WTC11 (cell line): ENCODE measurements around the gene SLC7A8.

ENCODE experiments used
- CREB1 ChIP-seq: sonication (generic); formaldehyde crosslinking; IDR thresholded peaks from 2 replicates; pipeline ENCODE4 v1.8.0; 2023; ENCODE audit warnings: mild to moderate bottlenecking, missing genetic modification reagents
- CTCF ChIP-seq: fragments of 200-600 bp; IDR thresholded peaks from 2 replicates; pipeline ENCODE4 v1.8.0; 2022; ENCODE audit warnings: antibody characterized with exemption
- E2F1 ChIP-seq: sonication (generic); formaldehyde crosslinking; IDR thresholded peaks from 2 replicates; pipeline ENCODE4 v1.8.0; 2022; ENCODE audit warnings: mild to moderate bottlenecking, missing genetic modification reagents
- E2F4 ChIP-seq: sonication (generic); formaldehyde crosslinking; IDR thresholded peaks from 2 replicates; pipeline ENCODE4 v1.8.1; 2022; ENCODE audit warnings: low read depth, mild to moderate bottlenecking, moderate library complexity, missing genetic modification reagents, borderline replicate concordance
- EMX1 ChIP-seq: fragments of 250-450 bp; sonication (Bioruptor Pico); IDR thresholded peaks from 2 replicates; pipeline ENCODE4 v1.8.0; 2021; ENCODE audit warnings: mild to moderate bottlenecking
- MAX ChIP-seq: sonication (generic); formaldehyde crosslinking; IDR thresholded peaks from 2 replicates; pipeline ENCODE4 v1.8.0; 2022; ENCODE audit warnings: mild to moderate bottlenecking, missing genetic modification reagents
- MXD4 ChIP-seq: fragments of 250-450 bp; sonication (Bioruptor Pico); IDR thresholded peaks from 2 replicates; pipeline ENCODE4 v1.8.0; 2021; ENCODE audit warnings: mild to moderate bottlenecking, moderate library complexity, borderline replicate concordance
- NR3C1 ChIP-seq: sonication (generic); formaldehyde crosslinking; conservative IDR thresholded peaks from 2 replicates; pipeline ENCODE4 v1.8.1; 2023; ENCODE audit warnings: low read depth, mild to moderate bottlenecking, missing genetic modification reagents
- PRDM15 ChIP-seq: sonication (generic); formaldehyde crosslinking; IDR thresholded peaks from 2 replicates; pipeline ENCODE4 v1.8.0; 2022; ENCODE audit warnings: missing genetic modification reagents
- PRRX2 ChIP-seq: fragments of 250-450 bp; sonication (Bioruptor Pico); IDR thresholded peaks from 2 replicates; pipeline ENCODE4 v1.8.0; 2021; ENCODE audit warnings: mild to moderate bottlenecking
- SMAD3 ChIP-seq: sonication (generic); formaldehyde crosslinking; IDR thresholded peaks from 2 replicates; pipeline ENCODE4 v1.8.0; 2022; ENCODE audit warnings: missing genetic modification reagents, mild to moderate bottlenecking, borderline replicate concordance

GRCh38 chr14:23130871-23131270 is 52.6 kb downstream of the SLC7A8 start:
- TF ChIP-seq CTCF (no peak), SMAD3 (CRISPR knock-in tag) (no peak), PRDM15 (CRISPR knock-in tag) (no peak), CREB1 (CRISPR knock-in tag) (no peak), MXD4 (CRISPR knock-in tag) (no peak), E2F1 (no peak), EMX1 (CRISPR knock-in tag) (no peak), E2F4 (CRISPR knock-in tag) (no peak), PRRX2 (CRISPR knock-in tag) (no peak), NR3C1 (CRISPR knock-in tag) (no peak), MAX (CRISPR knock-in tag) (no peak)
